ENCODE results near the gene MAP1LC3B2.

MAP1LC3B2 gene
- long read RNA-seq: 0 reads

DNA sequence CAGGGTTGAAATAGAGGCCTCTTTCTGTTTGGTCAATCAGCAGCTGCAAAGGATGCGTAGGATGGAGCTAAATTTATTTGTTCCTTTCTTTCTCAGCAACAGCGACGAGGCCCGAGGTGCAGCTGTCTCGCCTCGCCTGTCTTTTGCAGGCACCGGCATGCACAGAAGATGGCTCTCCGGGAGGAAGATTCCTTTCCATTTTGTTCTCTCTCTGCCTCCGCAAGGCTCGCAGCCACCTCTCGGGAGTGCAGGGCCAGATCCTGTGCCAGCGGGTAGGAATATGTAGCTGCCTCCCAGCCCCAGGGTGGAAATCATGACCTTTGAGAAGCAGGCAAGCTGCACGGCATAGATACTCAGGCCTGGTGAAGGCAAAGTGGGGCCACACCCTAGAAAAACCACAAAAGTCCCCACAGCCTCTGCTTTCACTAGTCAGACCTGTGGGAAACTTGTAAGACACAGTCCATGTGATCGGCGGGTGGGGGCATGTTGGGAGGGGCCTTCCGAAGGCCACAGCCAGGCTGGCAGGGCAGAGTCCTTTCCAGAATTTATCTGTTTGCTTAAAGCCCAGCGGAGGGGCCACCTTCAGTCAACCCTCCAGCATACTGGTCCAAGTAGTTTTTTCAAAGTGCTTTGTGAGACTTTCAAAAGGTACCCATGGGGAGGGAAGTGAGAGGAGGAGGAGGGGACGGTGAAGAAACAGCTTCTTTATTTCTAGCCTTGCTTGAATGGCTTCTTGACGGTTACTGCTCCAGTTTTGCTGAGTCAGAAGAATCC is at the start of gene MAP1LC3B2:
TSS of gene MAP1LC3B2 (plus strand) at position 220 of the 774 bp plus-strand sequence. CDS start 16,562 bp downstream, outside the sequence.
- TF ChIP-seq CTCF (IDR thresholded peaks at IDR 0.05; ENCODE audit: insufficient read depth, low read length) (no peak), SPI1 (IDR thresholded peaks at IDR 0.05; ENCODE audit: borderline replicate concordance, low read depth) (peak; percentile 86), POLR2AphosphoS5 (IDR thresholded peaks at IDR 0.05; ENCODE audit: low read depth) (peak; percentile 97), GABPA (IDR thresholded peaks at IDR 0.05; ENCODE audit: low read depth) (no peak)
- TF ChIP-seq, protein P1, sequence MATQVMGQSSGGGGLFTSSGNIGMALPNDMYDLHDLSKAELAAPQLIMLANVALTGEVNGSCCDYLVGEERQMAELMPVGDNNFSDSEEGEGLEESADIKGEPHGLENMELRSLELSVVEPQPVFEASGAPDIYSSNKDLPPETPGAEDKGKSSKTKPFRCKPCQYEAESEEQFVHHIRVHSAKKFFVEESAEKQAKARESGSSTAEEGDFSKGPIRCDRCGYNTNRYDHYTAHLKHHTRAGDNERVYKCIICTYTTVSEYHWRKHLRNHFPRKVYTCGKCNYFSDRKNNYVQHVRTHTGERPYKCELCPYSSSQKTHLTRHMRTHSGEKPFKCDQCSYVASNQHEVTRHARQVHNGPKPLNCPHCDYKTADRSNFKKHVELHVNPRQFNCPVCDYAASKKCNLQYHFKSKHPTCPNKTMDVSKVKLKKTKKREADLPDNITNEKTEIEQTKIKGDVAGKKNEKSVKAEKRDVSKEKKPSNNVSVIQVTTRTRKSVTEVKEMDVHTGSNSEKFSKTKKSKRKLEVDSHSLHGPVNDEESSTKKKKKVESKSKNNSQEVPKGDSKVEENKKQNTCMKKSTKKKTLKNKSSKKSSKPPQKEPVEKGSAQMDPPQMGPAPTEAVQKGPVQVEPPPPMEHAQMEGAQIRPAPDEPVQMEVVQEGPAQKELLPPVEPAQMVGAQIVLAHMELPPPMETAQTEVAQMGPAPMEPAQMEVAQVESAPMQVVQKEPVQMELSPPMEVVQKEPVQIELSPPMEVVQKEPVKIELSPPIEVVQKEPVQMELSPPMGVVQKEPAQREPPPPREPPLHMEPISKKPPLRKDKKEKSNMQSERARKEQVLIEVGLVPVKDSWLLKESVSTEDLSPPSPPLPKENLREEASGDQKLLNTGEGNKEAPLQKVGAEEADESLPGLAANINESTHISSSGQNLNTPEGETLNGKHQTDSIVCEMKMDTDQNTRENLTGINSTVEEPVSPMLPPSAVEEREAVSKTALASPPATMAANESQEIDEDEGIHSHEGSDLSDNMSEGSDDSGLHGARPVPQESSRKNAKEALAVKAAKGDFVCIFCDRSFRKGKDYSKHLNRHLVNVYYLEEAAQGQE (IDR thresholded peaks at IDR 0.05; ENCODE audit: insufficient replicate concordance, low read depth): no peak
- no peaks in the 10 kb centered on the region for H3K27me3 ChIP-seq (ENCODE audit: insufficient read depth, poor library complexity, severe bottlenecking)
- peak within 1 kb of the TSS; percentile 90 for H3K27ac ChIP-seq (replicated peaks)
- peak within 1 kb of the TSS; percentile 26 for H3K4me3 ChIP-seq (replicated peaks; ENCODE audit: insufficient read depth, low read length)
- peak; percentile 81 to 97 for DNase-seq (ENCODE audit: low read depth in 1 of 2, low spot score in 1 of 2)

- no peaks in the 10 kb centered on the region for H3K27me3 ChIP-seq (ENCODE audit: insufficient read depth, poor library complexity, severe bottlenecking)
- DNase-seq (ENCODE audit: low read depth in 1 of 2, low spot score in 1 of 2): no peak
- H3K27ac ChIP-seq (replicated peaks): no peak overlapping the region
- H3K4me3 ChIP-seq (replicated peaks; ENCODE audit: insufficient read depth, low read length): no peak overlapping the region
- TF ChIP-seq SPI1 (IDR thresholded peaks at IDR 0.05; ENCODE audit: borderline replicate concordance, low read depth): no peak
These were observed 45.2 kb upstream of the MAP1LC3B2 start for GRCh38 chr12:116513944-116514343.

DNA sequence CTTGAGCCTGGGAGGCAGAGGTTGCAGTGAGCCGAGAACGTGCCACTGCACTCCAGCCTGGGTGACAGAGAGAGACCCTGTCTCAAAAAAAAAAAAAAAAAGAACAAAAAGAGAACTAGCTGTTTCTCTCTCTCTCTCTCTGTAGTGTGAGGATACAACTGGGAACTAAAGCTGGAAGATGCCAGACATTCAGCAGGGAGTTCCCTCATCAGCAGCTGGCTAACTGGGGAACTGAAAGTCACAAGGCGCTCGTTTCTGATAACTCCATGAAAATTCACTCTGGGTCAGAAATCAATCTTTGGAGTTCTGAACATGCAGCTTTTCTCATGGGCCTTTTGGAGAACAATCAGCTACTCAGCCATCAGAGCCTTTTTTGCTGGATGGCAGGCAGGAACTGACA is 43.5 kb upstream of the MAP1LC3B2 start:
- no peaks in the 10 kb centered on the region for H3K27me3 ChIP-seq (ENCODE audit: insufficient read depth, poor library complexity, severe bottlenecking)
- H3K4me3 ChIP-seq (replicated peaks; ENCODE audit: insufficient read depth, low read length): no peak overlapping the region
- no peak overlapping the region for H3K27ac ChIP-seq (replicated peaks)
- TF ChIP-seq GABPA (IDR thresholded peaks at IDR 0.05; ENCODE audit: low read depth) (no peak), CTCF (IDR thresholded peaks at IDR 0.05; ENCODE audit: insufficient read depth, low read length) (no peak), POLR2AphosphoS5 (IDR thresholded peaks at IDR 0.05; ENCODE audit: low read depth) (no peak), SPI1 (IDR thresholded peaks at IDR 0.05; ENCODE audit: borderline replicate concordance, low read depth) (no peak)
- TF ChIP-seq, protein P1 (IDR thresholded peaks at IDR 0.05; ENCODE audit: insufficient replicate concordance, low read depth): no peak
- DNase-seq (ENCODE audit: low read depth in 1 of 2, low spot score in 1 of 2): no peak

DNA sequence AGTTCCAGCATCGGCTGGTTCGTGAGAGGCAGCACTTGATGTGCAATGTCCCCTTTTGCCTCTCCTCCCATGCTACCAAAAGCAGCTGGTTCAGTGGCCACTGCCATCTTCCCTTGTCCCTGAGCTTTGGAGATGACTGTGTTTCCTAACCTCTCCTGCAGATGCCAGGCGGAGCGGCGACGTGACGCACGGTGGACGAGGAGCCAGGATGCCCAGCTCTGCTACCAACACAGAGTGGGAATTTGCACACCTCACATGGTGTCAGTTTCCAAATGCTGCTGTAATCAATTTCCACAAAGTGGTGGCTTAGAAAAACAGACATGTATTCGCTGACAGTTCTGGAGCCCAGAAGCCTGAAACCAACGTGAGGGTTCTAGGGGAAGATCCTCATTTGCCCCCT is 42.5 kb upstream of the MAP1LC3B2 start:
- H3K4me3 ChIP-seq (replicated peaks; ENCODE audit: insufficient read depth, low read length): no peak overlapping the region
- H3K27ac ChIP-seq (replicated peaks): no peak overlapping the region
- no peaks in the 10 kb centered on the region for H3K27me3 ChIP-seq (ENCODE audit: insufficient read depth, poor library complexity, severe bottlenecking)
- no peak for DNase-seq (ENCODE audit: low read depth in 1 of 2, low spot score in 1 of 2)
- no peak for TF ChIP-seq POLR2AphosphoS5 (IDR thresholded peaks at IDR 0.05; ENCODE audit: low read depth)
- no peak for TF ChIP-seq GABPA (IDR thresholded peaks at IDR 0.05; ENCODE audit: low read depth)
- TF ChIP-seq, protein P1 (IDR thresholded peaks at IDR 0.05; ENCODE audit: insufficient replicate concordance, low read depth): no peak
- TF ChIP-seq SPI1 (IDR thresholded peaks at IDR 0.05; ENCODE audit: borderline replicate concordance, low read depth): no peak
